M059J (cell line): ENCODE results near the gene COL23A1. TPM values are rescaled to one million over a fixed set of nuclear protein-coding genes. Genes with fewer than 3 reads are reported as not detected.
A peak's percentile ranks its signal among the peaks of the same experiment; 100 is the strongest.

ENCODE experiments used
- DNase-seq: peaks from one replicate; pipeline ENCODE4 v3.0.0-alpha.2; 2012; ENCODE audit warnings: low read depth
- total RNA-seq: library from RNA; depleted of rRNA; stranded (reverse); fragments of >200 nt; shearing (Covaris generic); gene quantifications from 2 replicates; pipeline ENCODE4 v1.2.3, GENCODE V29; 2014

COL23A1 gene
- total RNA-seq, 1 experiment from 2014 or later: not detected

- DNase-seq: no peak
These were observed 153.8 kb downstream of the COL23A1 start for GRCh38 chr5:178436326-178436940.

- DNase-seq: no peak
These were observed 154.6 kb downstream of the COL23A1 start for GRCh38 chr5:178435321-178436238.

GRCh38 chr5:178434851-178435250 lies 155.3 kb downstream of the COL23A1 start:
- DNase-seq: no peak

GRCh38 chr5:178434016-178434761 lies 156.0 kb downstream of the COL23A1 start:
- no peak for DNase-seq

- no peak for DNase-seq
These were observed 156.9 kb downstream of the COL23A1 start for GRCh38 chr5:178433273-178433775.

- no peak for DNase-seq
These were observed 157.5 kb downstream of the COL23A1 start for GRCh38 chr5:178432421-178433272.

GRCh38 chr5:178431782-178432165 lies 158.4 kb downstream of the COL23A1 start:
- peak; percentile 43 for DNase-seq

- DNase-seq: no peak
These were observed 159.0 kb downstream of the COL23A1 start for GRCh38 chr5:178431063-178431781.

- DNase-seq: no peak
These were observed 159.8 kb downstream of the COL23A1 start for GRCh38 chr5:178430186-178431062.

- DNase-seq: no peak
These were observed 160.6 kb downstream of the COL23A1 start for GRCh38 chr5:178429491-178430185.

GRCh38 chr5:178429156-178429468 lies 161.1 kb downstream of the COL23A1 start:
- DNase-seq: no peak

GRCh38 chr5:178428341-178429155 lies 161.6 kb downstream of the COL23A1 start:
- peak; percentile 23 for DNase-seq

GRCh38 chr5:178427576-178428197 lies 162.5 kb downstream of the COL23A1 start:
- DNase-seq: no peak

- no peak for DNase-seq
These were observed 163.7 kb downstream of the COL23A1 start for GRCh38 chr5:178426326-178427130.

GRCh38 chr5:178425621-178426068 lies 164.5 kb downstream of the COL23A1 start:
- no peak for DNase-seq

GRCh38 chr5:178424810-178425177 lies 165.4 kb downstream of the COL23A1 start:
- no peak for DNase-seq
